ENCODE measurements around the gene ABCB6.

GRCh38 chr2:219168932-219169331 lies 49.8 kb downstream of the ABCB6 start:
- TF ChIP-seq, protein P1, sequence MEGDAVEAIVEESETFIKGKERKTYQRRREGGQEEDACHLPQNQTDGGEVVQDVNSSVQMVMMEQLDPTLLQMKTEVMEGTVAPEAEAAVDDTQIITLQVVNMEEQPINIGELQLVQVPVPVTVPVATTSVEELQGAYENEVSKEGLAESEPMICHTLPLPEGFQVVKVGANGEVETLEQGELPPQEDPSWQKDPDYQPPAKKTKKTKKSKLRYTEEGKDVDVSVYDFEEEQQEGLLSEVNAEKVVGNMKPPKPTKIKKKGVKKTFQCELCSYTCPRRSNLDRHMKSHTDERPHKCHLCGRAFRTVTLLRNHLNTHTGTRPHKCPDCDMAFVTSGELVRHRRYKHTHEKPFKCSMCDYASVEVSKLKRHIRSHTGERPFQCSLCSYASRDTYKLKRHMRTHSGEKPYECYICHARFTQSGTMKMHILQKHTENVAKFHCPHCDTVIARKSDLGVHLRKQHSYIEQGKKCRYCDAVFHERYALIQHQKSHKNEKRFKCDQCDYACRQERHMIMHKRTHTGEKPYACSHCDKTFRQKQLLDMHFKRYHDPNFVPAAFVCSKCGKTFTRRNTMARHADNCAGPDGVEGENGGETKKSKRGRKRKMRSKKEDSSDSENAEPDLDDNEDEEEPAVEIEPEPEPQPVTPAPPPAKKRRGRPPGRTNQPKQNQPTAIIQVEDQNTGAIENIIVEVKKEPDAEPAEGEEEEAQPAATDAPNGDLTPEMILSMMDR (IDR thresholded peaks at IDR 0.05), result no peak
- TF ChIP-seq POLR2A (IDR thresholded peaks at IDR 0.05), result no peak

Measured in vagina (tissue), 2 donors.